GM23338 (cell line): ENCODE measurements around the gene CFLAR.

Experiments used
- CREB1 ChIP-seq: fragments of 250-450 bp; sonication (Bioruptor Pico); IDR thresholded peaks from 2 replicates; pipeline ENCODE4 v1.5.0; 2020; ENCODE audit warnings: low read depth, mild to moderate bottlenecking, moderate library complexity
- CTCF ChIP-seq, 2 experiments: fragments of 200-600 bp in 1 of 2; sonication (generic) in 1 of 2; conservative IDR thresholded peaks; 2 replicates each; pipeline versions ENCODE4 v1.5.1 to v1.6.1; 2016 to 2017; ENCODE audit warnings: antibody characterized with exemption in 2 of 2, low read depth in 2 of 2, mild to moderate bottlenecking in 2 of 2, moderate library complexity in 1 of 2
- ETS1 ChIP-seq: IDR thresholded peaks from 2 replicates; pipeline ENCODE4 v1.6.1; 2016; ENCODE audit warnings: antibody characterized with exemption
- EZH2 ChIP-seq: fragments of 200-600 bp; sonication (generic); IDR thresholded peaks from one replicate; pipeline ENCODE4 v1.8.0; 2017; ENCODE audit warnings: antibody characterized with exemption, mild to moderate bottlenecking, low read depth; ENCODE audit not compliant: unreplicated experiment
- EZH2phosphoT487 ChIP-seq: fragments of 200-600 bp; sonication (generic); IDR thresholded peaks from one replicate; pipeline ENCODE4 v1.8.1; 2018; ENCODE audit warnings: antibody characterized with exemption; ENCODE audit not compliant: unreplicated experiment
- JUNB ChIP-seq: IDR thresholded peaks from one replicate; pipeline ENCODE4 v1.6.1; 2016; ENCODE audit warnings: antibody characterized with exemption; ENCODE audit not compliant: unreplicated experiment
- NANOG ChIP-seq: IDR thresholded peaks from 2 replicates; pipeline ENCODE4 v1.6.1; 2016; ENCODE audit warnings: antibody characterized with exemption, borderline replicate concordance
- POLR2AphosphoS5 ChIP-seq: IDR thresholded peaks from 2 replicates; pipeline ENCODE4 v1.6.1; 2016; ENCODE audit warnings: antibody characterized with exemption, low read depth
- REST ChIP-seq: IDR thresholded peaks from one replicate; pipeline ENCODE4 v1.6.1; 2018; ENCODE audit warnings: antibody characterized with exemption; ENCODE audit not compliant: unreplicated experiment
- STAT1 ChIP-seq: IDR thresholded peaks from one replicate; pipeline ENCODE4 v1.6.1; 2016; ENCODE audit warnings: antibody characterized with exemption; ENCODE audit not compliant: unreplicated experiment
- ZNF114 ChIP-seq: fragments of 250-450 bp; sonication (Bioruptor Pico); IDR thresholded peaks from 2 replicates; pipeline ENCODE4 v1.5.0; 2020; ENCODE audit warnings: mild to moderate bottlenecking, moderate library complexity
- ZNF331 ChIP-seq: fragments of 250-450 bp; sonication (Bioruptor Pico); IDR thresholded peaks from 2 replicates; pipeline ENCODE4 v1.5.0; 2020; ENCODE audit warnings: low read depth, mild to moderate bottlenecking, moderate library complexity
- ZNF462 ChIP-seq: fragments of 250-450 bp; sonication (Bioruptor Pico); IDR thresholded peaks from 2 replicates; pipeline ENCODE4 v1.5.0; 2020; ENCODE audit warnings: mild to moderate bottlenecking, moderate library complexity

- no peak for TF ChIP-seq CTCF (conservative IDR thresholded peaks at IDR 0.05; ENCODE audit: low read depth in 2 of 2)
- no peak for TF ChIP-seq STAT1
- TF ChIP-seq REST = no peak
- no peak for TF ChIP-seq EZH2
- TF ChIP-seq EZH2phosphoT487 = no peak
- TF ChIP-seq POLR2AphosphoS5 = no peak
- TF ChIP-seq CREB1 (CRISPR knock-in tag) = no peak
- no peak for TF ChIP-seq ZNF462 (CRISPR knock-in tag)
- no peak for TF ChIP-seq NANOG
- TF ChIP-seq ETS1 = no peak
- no peak for TF ChIP-seq JUNB
- TF ChIP-seq ZNF114 (CRISPR knock-in tag) = no peak
- no peak for TF ChIP-seq ZNF331
These were observed 35.4 kb downstream of the CFLAR start for GRCh38 chr2:201151127-201151981.
